Liver (tissue), 9 donors: ENCODE results near the gene PDE2A. TPM values are rescaled to one million over a fixed set of nuclear protein-coding genes. Genes with fewer than 3 reads are reported as not detected.

ENCODE experiments used
- DNase-seq: peaks from one replicate; pipeline ENCODE4 v3.0.0-alpha.2; 2017; ENCODE audit warnings: low spot score
- H3K27ac ChIP-seq, 2 donors: one replicate each; pipeline ENCODE4 v1.7.0; 2013; ENCODE audit warnings: inconsistent platforms in 2 of 2, low read length in 2 of 2, control low read depth in 1 of 2, low read depth in 1 of 2, mild to moderate bottlenecking in 1 of 2
- H3K27me3 ChIP-seq, 4 donors: one replicate each; pipeline versions ENCODE4 v1.6.1 to v1.7.0; 2013; ENCODE audit warnings: low read length in 3 of 4, inconsistent platforms in 1 of 4, mild to moderate bottlenecking in 1 of 4, moderate library complexity in 1 of 4; ENCODE audit not compliant: control insufficient read depth in 4 of 4, insufficient read depth in 4 of 4
- H3K36me3 ChIP-seq, 4 donors: one replicate each; pipeline versions ENCODE4 v1.6.1 to v1.7.0; 2013; ENCODE audit warnings: low read length in 3 of 4, mild to moderate bottlenecking in 3 of 4, low read depth in 1 of 4, moderate library complexity in 1 of 4; ENCODE audit not compliant: control insufficient read depth in 4 of 4, insufficient read depth in 3 of 4
- H3K4me1 ChIP-seq, 4 donors: one replicate each; pipeline versions ENCODE4 v1.6.1 to v1.7.0; 2013; ENCODE audit warnings: low read length in 3 of 4, mild to moderate bottlenecking in 3 of 4, moderate library complexity in 1 of 4; ENCODE audit not compliant: control insufficient read depth in 4 of 4, insufficient read depth in 4 of 4
- H3K4me3 ChIP-seq, 3 donors: one replicate each; pipeline versions ENCODE4 v1.6.1 to v1.7.0; 2013; ENCODE audit warnings: low read length in 3 of 3, control low read depth in 1 of 3, low read depth in 1 of 3, mild to moderate bottlenecking in 1 of 3
- H3K9ac ChIP-seq, 2 donors: one replicate each; pipeline ENCODE4 v1.7.0; 2013; ENCODE audit warnings: low read length in 2 of 2, mild to moderate bottlenecking in 2 of 2, moderate library complexity in 2 of 2, control low read depth in 1 of 2, low read depth in 1 of 2
- H3K9me3 ChIP-seq, 4 donors: one replicate each; pipeline versions ENCODE4 v1.6.1 to v1.7.0; 2013; ENCODE audit warnings: low read length in 3 of 4; ENCODE audit not compliant: control insufficient read depth in 4 of 4
- EGR1 ChIP-seq, 2 donors: IDR thresholded peaks; 2 replicates each; pipeline ENCODE4 v1.6.1; 2016 to 2018; ENCODE audit warnings: antibody characterized with exemption in 2 of 2, low read depth in 2 of 2
- FOXA1 ChIP-seq: IDR thresholded peaks from 2 replicates; pipeline ENCODE4 v1.6.1; 2016; ENCODE audit warnings: antibody characterized with exemption
- FOXA2 ChIP-seq: IDR thresholded peaks from 2 replicates; pipeline ENCODE4 v1.6.1; 2016; ENCODE audit warnings: antibody characterized with exemption
- GABPA ChIP-seq, 2 donors: IDR thresholded peaks in 1 of 2; conservative IDR thresholded peaks in 1 of 2; 2 replicates each; pipeline ENCODE4 v1.6.1; 2016; ENCODE audit warnings: antibody characterized with exemption in 2 of 2, mild to moderate bottlenecking in 1 of 2, moderate library complexity in 1 of 2
- HNF4A ChIP-seq, 2 donors: conservative IDR thresholded peaks; 2 replicates each; pipeline ENCODE4 v1.6.1; 2016; ENCODE audit warnings: antibody characterized with exemption in 2 of 2, mild to moderate bottlenecking in 2 of 2
- HNF4G ChIP-seq: IDR thresholded peaks from 2 replicates; pipeline ENCODE4 v1.6.1; 2016; ENCODE audit warnings: antibody characterized with exemption
- NR2F2 ChIP-seq: IDR thresholded peaks from 2 replicates; pipeline ENCODE4 v1.6.1; 2016; ENCODE audit warnings: antibody characterized with exemption
- RAD21 ChIP-seq, 2 donors: IDR thresholded peaks; 2 replicates each; pipeline ENCODE4 v1.6.1; 2016; ENCODE audit warnings: antibody characterized with exemption in 2 of 2, mild to moderate bottlenecking in 2 of 2
- RXRA ChIP-seq, 2 donors: IDR thresholded peaks; 2 replicates each; pipeline ENCODE4 v1.6.1; 2017 to 2018; ENCODE audit warnings: antibody characterized with exemption in 2 of 2, mild to moderate bottlenecking in 1 of 2
- SP1 ChIP-seq: IDR thresholded peaks from 2 replicates; pipeline ENCODE4 v1.6.1; 2018; ENCODE audit warnings: antibody characterized with exemption, mild to moderate bottlenecking
- TAF1 ChIP-seq: conservative IDR thresholded peaks from 2 replicates; pipeline ENCODE4 v1.6.1; 2016; ENCODE audit warnings: antibody characterized with exemption, mild to moderate bottlenecking
- YY1 ChIP-seq: IDR thresholded peaks from 2 replicates; pipeline ENCODE4 v1.6.1; 2016; ENCODE audit warnings: antibody characterized with exemption, mild to moderate bottlenecking
- WGBS: extraction: QIAGEN DNeasy Blood & Tissue Kit; methylation state at CpG from one replicate; pipeline ENCODE4 v1.1.7; 2013; 5-methylcytosine and 5-hydroxymethylcytosine counted together
- polyA plus RNA-seq, 2 donors: library from polyadenylated mRNA; stranded (reverse) in 1 of 2; unstranded in 1 of 2; fragments of 200-250 nt in 1 of 2; fragments of >200 nt in 1 of 2; fragmentation: Nextera tagmentation in 1 of 2; extraction: Ambion mirVana in 1 of 2; gene quantifications; one replicate each; pipeline versions ENCODE4 v1.2.1 to v1.2.3, GENCODE V29; 2013 to 2015
- total RNA-seq, 2 donors: library from RNA; depleted of rRNA; stranded (reverse); fragments of >200 nt; gene quantifications; one replicate each; pipeline ENCODE4 v1.2.3, GENCODE V29; 2014
- TF ChIP-seq, protein P1 (sequence below): IDR thresholded peaks from 2 replicates; pipeline ENCODE4 v1.6.1; 2016; ENCODE audit warnings: antibody characterized with exemption
- TF ChIP-seq, protein P2 (sequence below): fragments of 150-350 bp; IDR thresholded peaks from 2 replicates; pipeline ENCODE4 v1.5.1; 2017; ENCODE audit warnings: improper control_type of control experiment, low read depth, low read length; ENCODE audit not compliant: missing input control
- TF ChIP-seq, protein P3 (sequence below): IDR thresholded peaks from 2 replicates; pipeline ENCODE4 v1.6.1; 2016; ENCODE audit warnings: antibody characterized with exemption
- TF ChIP-seq, protein P4 (sequence below): IDR thresholded peaks from 2 replicates; pipeline ENCODE4 v1.6.1; 2016; ENCODE audit warnings: antibody characterized with exemption, mild to moderate bottlenecking
- donor health status: healthy.
- donor health status: healthy.
- donor health status: healthy.
- donor health status: healthy.
- donor health status: healthy.

The PDE2A gene
- total and polyA plus RNA-seq, 4 donors, result 4.3 to 32.8 (median 12.9) TPM

DNA sequence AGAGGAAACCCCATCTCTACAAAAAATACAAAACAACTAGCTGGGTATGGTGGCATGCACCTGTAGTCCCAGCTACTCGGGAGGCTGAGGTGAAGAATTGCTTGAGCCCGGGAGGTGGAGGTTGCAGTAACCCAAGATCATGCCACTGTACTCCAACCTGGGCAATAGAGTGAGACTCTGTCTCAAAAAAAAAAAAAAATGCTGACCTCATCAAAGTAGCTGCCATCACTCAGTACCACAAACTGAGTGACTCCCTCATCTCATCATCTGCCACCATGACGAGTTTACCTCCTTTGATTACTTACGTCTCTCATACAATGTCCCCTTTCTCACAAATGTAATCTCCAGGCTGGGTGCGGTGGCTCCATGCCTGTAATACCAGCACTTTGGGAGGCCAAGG is 122.7 kb downstream of the PDE2A start:
- H3K4me3 ChIP-seq, result no peak overlapping the region
- WGBS, result 95% methylated on average over 5 of the region's 5 CpGs
- TF ChIP-seq, protein P1, sequence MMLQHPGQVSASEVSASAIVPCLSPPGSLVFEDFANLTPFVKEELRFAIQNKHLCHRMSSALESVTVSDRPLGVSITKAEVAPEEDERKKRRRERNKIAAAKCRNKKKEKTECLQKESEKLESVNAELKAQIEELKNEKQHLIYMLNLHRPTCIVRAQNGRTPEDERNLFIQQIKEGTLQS, result no peak
- TF ChIP-seq FOXA1, result no peak
- no peaks in the 10 kb centered on the region for H3K9me3 ChIP-seq
- no peak for DNase-seq
- no peaks in the 10 kb centered on the region for H3K36me3 ChIP-seq
- peaks cover 0 to 9% (median 2%) of the 10 kb centered on the region in 4 donors for H3K27me3 ChIP-seq
- no peaks in the 10 kb centered on the region for H3K4me1 ChIP-seq
- no peak overlapping the region for H3K27ac ChIP-seq
- no peak overlapping the region for H3K9ac ChIP-seq

DNA sequence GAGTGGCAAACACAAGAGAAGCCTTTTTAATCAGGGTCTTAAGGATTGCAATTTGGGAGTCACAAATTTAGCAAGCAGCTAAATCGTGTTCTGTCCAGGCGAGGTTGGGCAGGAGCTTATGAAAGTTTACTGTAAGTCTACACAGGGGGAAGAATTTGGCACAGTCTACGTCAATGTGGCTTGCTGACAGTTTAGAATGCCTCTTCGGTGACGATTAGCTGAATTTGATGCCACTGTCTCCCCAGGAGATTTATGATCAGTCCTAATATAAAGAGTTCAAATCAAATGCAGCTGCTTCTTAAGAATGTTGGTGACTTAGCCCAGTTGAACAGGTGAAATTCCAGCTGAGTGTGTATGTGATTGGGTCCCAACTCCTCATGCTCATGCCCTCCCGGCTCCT is 125.8 kb downstream of the PDE2A start:
- no peak overlapping the region for H3K9ac ChIP-seq
- DNase-seq, result no peak
- no peaks in the 10 kb centered on the region for H3K4me1 ChIP-seq
- no peak overlapping the region for H3K27ac ChIP-seq
- no peaks in the 10 kb centered on the region for H3K27me3 ChIP-seq
- H3K36me3 ChIP-seq, result no peaks in the 10 kb centered on the region
- 91% methylated on average over 6 of the region's 6 CpGs for WGBS
- no peak overlapping the region for H3K4me3 ChIP-seq
- H3K9me3 ChIP-seq, result no peaks in the 10 kb centered on the region
- no peak for TF ChIP-seq YY1
- TF ChIP-seq, protein P2, sequence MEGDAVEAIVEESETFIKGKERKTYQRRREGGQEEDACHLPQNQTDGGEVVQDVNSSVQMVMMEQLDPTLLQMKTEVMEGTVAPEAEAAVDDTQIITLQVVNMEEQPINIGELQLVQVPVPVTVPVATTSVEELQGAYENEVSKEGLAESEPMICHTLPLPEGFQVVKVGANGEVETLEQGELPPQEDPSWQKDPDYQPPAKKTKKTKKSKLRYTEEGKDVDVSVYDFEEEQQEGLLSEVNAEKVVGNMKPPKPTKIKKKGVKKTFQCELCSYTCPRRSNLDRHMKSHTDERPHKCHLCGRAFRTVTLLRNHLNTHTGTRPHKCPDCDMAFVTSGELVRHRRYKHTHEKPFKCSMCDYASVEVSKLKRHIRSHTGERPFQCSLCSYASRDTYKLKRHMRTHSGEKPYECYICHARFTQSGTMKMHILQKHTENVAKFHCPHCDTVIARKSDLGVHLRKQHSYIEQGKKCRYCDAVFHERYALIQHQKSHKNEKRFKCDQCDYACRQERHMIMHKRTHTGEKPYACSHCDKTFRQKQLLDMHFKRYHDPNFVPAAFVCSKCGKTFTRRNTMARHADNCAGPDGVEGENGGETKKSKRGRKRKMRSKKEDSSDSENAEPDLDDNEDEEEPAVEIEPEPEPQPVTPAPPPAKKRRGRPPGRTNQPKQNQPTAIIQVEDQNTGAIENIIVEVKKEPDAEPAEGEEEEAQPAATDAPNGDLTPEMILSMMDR, result no peak
- TF ChIP-seq EGR1 (IDR thresholded peaks at IDR 0.05; ENCODE audit: low read depth in 2 of 2), result no peak
- no peak for TF ChIP-seq NR2F2
- TF ChIP-seq, protein P3, sequence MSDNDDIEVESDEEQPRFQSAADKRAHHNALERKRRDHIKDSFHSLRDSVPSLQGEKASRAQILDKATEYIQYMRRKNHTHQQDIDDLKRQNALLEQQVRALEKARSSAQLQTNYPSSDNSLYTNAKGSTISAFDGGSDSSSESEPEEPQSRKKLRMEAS, result no peak
- TF ChIP-seq FOXA1, result no peak
- no peak for TF ChIP-seq GABPA (IDR thresholded peaks at IDR 0.05 in 1 of 2, conservative IDR thresholded peaks at IDR 0.05 in 1 of 2)
- TF ChIP-seq TAF1, result no peak
- TF ChIP-seq HNF4G, result no peak
- TF ChIP-seq, protein P1, result no peak
- TF ChIP-seq RAD21 (IDR thresholded peaks at IDR 0.05), result no peak
- no peak for TF ChIP-seq RXRA (IDR thresholded peaks at IDR 0.05)
- TF ChIP-seq, protein P4, sequence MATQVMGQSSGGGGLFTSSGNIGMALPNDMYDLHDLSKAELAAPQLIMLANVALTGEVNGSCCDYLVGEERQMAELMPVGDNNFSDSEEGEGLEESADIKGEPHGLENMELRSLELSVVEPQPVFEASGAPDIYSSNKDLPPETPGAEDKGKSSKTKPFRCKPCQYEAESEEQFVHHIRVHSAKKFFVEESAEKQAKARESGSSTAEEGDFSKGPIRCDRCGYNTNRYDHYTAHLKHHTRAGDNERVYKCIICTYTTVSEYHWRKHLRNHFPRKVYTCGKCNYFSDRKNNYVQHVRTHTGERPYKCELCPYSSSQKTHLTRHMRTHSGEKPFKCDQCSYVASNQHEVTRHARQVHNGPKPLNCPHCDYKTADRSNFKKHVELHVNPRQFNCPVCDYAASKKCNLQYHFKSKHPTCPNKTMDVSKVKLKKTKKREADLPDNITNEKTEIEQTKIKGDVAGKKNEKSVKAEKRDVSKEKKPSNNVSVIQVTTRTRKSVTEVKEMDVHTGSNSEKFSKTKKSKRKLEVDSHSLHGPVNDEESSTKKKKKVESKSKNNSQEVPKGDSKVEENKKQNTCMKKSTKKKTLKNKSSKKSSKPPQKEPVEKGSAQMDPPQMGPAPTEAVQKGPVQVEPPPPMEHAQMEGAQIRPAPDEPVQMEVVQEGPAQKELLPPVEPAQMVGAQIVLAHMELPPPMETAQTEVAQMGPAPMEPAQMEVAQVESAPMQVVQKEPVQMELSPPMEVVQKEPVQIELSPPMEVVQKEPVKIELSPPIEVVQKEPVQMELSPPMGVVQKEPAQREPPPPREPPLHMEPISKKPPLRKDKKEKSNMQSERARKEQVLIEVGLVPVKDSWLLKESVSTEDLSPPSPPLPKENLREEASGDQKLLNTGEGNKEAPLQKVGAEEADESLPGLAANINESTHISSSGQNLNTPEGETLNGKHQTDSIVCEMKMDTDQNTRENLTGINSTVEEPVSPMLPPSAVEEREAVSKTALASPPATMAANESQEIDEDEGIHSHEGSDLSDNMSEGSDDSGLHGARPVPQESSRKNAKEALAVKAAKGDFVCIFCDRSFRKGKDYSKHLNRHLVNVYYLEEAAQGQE, result no peak
- TF ChIP-seq FOXA2, result no peak
- no peak for TF ChIP-seq HNF4A (conservative IDR thresholded peaks at IDR 0.05)
- no peak for TF ChIP-seq SP1
